Suppressor macrophage (primary cell): ENCODE results near the gene NUDT1.
A peak's percentile ranks its signal among the peaks of the same experiment; 100 is the strongest.

ENCODE experiments used
- DNase-seq, 4 experiments: peaks; one replicate each; pipeline ENCODE4 v3.0.0-alpha.2; 2020 to 2022
- total RNA-seq, 17 experiments: gene quantifications; one replicate each; lab custom pipeline; 2026; ENCODE audit warnings: mixed read lengths in 6 of 17, inconsistent platforms in 3 of 17; lab: John Stamatoyannopoulos, UW

The NUDT1 gene
- total RNA-seq = 6.8 to 28.2 (median 12.8) reads per million in 17 experiments

DNA sequence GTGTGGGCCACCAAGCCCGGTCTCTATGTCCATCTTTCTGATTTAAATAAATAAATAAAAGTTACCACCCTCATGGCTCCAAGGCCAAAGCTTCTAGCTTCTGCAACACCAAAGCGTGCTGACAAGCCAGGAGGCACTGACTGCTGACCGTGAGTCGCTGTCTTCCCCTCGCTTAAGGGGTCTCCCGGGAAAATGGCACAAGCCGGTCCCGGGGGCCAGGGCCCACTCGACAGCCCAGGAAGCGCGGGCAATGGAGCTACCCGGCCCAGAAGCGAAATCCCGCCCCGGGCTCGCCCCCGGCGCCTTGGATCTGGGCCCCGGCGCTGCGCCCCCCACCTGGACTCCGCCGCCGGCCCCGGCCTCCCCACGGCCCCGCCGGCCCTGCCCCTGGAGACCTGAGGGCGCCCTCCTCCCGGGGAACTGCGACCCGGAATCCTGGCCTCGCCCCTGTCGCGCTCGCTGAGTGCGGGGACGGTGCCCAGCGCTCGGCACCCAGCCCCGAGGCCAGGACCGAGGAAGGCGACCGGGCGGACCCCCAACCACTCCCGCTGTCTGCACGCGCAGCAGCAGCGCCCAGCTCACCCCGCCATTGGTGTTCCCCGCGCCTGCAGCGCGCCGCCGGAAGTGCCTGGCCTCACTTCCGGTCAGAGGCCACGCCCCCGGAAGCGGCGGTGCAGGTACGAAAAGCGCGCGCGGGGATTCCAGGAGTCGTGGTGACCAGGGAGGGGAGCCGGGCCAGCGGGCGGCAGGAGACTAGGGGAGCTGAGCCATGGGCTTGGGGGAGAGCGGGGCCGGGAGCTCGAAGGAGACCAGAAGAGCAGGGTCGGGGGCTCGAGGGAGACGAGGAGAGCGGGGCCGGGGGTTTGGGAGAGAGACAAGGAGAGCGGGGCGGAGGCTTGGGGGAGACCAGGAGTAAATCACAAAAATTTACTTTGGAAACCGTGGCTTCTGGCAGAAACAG is at the start of gene NUDT1, which contains the start of gene MRM2:
Gene NUDT1 (plus strand): TSS at position 647 of the 961 bp plus-strand sequence. CDS start 2,349 bp downstream, outside the sequence.
Gene MRM2 (minus strand): TSS at position 626 of the 961 bp plus-strand sequence. CDS start 36 bp downstream, at position 590.
- DNase-seq = peak; percentile 87 to 94 (median 91)

DNA sequence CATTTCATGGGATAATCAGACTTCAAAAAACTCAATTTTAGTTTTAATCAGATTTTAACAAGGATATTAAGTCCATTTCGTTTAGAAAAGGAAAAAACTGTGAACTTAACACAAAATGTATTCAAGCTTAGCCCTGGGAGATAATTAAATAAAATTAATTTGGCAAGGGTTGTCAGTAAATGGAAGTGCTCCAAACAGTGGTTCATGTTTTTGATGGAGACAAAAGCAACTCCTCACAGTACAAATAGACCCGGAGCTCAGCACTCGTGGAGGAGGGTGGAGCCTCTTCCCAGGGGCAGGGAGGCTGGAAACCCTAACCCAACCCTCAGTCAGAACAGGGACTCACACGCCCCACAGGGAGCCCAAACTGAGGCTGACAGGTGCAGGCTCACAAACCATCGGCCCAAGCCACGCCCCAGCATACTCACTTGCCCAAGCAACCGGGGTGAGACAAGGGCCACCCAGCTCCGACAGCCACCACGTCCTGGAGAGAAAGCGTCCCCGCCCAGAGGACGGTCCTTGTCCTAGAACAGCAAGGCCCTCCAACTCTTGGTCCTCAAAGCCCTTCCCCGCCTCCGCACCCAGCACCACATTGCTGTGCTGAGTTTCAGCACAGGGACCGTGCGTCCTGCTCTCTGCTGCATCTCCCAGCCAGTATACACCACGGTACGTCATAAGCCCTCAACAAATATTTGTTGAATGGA is 49.0 kb upstream of the NUDT1 start:
- no peak for DNase-seq

DNA sequence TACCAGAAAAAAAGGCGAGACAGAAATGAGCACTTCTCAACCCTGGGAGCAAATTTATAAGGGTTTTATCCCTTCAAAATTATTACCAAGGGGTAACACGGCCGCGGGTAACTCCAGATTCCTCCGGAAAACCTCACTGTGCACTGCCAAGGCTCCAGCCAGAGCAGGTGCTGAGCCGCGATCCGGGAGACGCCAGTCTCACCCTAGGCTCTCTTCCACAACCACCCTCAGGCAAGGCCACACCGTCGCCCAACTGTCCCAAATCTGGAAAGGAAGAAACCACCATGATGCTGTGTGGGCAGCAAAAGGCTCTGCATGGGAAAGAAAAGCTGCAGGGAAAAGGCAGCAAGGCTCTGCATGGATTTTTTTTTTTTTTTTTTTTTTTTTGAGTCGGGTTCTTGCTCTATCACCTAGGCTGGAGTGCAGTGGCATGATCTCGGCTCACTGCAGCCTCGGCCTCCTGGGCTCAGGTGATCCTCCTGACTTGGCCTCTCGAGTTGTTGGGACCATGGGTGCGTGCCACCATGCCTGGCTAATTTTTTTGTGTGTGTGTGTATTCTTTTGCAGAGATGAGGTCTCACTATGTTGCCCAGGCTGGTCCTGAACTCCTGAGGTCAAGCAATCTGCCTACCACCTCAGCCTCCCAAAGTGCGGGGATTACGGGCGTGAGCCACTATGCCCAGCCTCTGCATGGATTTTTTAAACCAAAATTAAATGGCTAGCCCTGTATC is 48.3 kb upstream of the NUDT1 start:
- no peak for DNase-seq

DNA sequence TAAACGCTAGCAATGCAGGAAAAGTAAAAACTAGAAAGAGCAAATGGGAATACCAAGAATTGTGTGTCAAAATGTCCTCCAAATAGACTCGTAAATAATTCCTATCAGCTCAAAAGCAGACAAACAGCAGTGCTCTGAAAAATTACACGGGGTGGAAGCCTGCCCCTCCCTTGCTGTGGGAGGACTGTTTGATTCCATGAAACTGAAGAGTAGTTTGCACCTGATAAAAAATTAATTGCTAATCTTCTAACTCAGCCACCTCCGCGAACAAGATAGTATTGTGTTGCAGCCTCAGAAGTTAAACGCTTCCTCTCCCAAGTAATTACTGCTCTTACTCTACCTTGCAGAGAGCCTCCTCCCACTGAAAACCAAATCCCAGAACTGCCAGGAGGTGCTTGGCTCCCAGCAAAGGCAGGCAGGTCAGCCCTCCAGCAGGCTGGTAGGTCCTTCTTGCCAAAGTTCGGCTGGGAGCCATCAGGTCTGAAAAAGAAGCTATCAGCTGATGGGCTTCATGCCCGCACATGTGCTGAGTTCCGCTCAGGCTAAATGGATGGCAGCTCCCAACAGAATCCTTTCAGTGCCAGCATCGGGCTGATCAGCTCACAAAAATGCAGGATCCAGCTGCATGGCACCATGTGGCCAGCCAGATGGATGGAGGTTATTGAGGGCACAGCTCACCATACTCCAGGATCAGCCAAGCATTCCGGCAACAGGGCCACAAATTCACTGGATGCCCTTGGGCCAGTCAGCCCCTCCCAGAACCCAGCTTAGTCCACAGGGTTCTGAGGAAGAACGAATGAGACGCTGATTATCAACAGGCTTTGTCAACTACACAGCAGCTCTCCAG is 46.4 kb upstream of the NUDT1 start:
- no peak for DNase-seq

DNA sequence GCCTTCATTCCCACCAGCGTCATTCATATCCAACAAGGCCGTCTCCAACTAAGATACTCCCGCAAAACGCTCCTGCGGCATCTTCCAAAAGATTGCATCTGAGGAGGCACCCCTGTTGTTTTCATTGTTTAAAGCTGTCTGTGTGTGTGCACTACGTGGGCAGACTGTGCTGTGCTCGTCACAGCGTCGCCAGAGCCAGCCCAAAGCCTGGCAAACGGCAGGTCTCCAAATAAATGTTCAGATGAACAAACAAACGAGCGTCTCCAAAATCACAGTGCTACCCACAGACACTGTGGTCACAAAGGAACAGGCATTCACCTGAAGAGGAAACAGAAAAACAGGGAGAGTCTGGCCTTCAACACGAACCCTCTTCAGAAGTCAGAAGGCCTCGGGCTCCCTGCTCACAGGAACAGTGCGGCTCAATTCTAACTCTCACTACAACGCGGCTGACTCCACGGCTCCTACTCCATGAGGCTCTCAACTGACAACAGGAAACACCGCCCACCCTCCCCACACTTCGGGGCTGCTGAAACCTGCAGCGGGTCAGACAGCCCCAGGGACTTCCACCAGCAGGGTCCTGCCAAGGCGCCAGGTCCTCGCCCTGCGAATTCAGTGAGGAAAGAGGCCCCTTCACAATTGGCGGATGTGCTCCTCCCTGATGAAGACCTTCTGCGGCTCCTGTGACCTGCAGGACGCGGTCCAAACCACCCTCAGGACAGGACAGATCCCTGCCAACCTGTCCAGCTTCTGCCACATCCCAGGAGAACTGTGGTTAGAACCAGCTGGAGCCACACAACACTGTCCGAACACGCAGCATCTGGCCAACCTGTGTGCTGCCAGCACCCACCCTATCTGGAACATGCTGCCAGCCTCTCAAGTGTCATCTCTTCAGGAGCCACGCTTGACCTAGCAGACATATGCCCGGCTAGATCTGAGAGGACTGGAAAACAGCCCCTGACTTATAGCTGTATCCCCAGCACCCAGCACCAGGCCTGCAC is 45.3 kb upstream of the NUDT1 start:
- DNase-seq = no peak

DNA sequence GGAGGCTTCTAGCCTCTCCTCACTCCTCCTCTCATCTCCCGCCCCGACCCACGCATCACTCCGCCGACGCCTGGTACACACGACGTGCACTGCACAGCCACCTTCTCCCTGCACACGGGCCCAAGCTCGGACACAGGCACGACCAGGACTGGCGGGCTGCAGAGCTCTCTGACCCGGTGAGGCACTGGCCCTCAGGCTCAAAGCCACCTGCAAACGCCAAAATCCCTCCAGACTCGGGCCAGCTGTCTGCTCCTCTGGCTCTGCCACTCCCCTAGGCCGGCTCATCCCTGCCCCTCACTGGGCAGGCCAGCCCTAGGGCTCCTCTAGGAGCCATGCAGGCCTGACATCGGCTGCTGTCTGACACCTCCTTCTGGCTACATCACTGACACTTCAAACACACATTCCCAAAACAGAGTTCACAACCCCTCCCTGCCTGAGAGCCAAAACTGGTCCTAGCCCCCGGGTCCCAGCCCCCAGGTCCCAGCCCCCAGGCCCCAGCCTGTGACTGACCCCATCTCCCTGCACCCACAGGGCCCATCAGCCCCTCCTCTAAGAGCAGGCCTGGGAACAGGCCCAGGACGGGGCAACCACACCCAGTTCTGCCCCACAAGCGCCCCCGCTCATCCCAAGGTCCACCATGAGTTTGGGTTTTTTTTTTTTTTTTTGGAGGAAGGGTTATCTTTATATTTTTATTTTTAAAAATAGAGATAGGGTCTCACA is 44.4 kb upstream of the NUDT1 start:
- no peak for DNase-seq

DNA sequence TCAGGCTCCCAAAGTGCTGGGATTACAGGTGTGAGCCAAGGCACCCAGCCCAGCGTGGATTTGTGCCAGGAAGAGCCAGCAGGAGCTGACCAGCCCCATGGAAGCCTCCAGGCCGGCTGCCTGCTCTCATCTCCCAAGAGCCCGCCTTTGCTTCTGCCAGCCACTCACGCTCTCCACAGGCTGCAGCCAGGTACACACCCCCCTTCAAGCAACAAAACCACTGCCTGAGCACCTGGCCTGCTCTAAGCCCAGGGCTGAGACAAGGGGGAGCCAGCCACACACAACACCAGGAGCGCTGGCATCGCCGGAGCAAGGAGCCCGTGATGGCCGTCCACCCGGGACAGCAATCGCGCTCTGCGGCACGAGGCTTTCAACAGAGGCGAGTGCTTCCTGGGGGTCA is 43.8 kb upstream of the NUDT1 start:
- DNase-seq = no peak

DNA sequence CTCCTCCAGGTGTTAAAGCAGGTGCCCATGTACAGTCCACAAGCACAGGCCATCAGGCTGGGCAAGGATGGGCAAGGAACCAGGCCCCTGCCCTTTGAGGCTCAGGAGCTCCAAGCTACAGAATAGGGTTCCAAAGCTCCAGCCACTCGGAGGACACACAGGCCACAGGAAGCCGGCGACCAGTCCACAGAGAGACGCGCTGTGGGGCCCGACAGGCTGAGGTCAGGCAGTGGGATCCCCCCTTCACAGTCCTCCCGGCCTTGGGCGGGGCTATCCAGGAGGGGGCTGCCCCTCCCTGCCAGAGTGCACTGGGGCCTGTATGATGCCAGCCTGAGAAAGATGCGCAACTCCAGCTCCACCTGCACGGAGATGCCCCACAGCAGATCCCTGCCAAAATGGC is 43.3 kb upstream of the NUDT1 start:
- DNase-seq = no peak

DNA sequence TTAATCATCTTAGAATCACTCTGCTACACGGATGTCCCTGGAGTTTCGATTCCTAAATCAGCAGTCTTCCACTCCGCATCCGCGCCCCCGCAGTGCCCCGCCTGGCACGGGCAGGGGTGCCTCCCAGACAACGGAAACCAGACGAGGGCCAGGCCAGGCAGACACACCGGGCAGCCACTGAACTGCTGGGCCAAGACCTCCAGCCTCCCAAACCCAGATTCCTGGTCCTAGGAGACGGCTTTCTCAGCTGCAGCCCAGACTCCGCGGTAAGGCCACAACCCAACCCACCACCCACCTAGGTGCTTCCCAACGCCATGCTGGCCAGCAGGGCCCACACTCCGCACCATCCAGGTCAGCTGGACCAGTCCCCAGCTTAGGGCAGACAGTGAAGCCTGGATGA is 42.5 kb upstream of the NUDT1 start:
- no peak for DNase-seq

DNA sequence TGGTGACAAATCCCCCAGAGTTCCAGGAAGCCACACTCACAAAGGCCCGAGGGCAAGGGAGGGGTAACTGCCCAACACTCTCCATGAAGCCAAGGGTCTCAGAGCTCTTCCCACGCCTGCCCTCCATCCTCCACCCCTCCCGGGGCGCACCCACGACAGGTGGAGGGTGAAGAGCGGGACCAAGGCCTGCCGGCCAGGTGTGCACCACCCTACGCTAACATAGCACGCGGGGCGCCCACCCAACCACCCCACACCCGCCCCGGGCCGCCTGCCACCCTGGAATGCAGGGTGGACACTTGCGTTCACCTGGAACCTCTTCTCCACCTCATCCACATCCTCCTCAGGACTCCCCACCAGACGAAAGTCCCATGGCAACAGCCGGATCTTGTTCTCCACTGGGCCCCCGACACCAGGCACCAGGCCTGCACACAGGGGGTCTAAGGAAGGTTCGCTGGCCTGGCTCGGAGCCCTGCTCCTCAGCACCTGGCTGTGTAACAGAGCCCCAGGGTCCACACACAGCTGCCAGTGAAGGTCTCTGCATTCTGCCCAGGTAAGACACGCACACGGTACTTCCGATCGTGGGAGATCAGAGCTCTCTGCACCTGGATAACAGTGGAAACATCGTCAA is 42.0 kb upstream of the NUDT1 start:
- DNase-seq = no peak

DNA sequence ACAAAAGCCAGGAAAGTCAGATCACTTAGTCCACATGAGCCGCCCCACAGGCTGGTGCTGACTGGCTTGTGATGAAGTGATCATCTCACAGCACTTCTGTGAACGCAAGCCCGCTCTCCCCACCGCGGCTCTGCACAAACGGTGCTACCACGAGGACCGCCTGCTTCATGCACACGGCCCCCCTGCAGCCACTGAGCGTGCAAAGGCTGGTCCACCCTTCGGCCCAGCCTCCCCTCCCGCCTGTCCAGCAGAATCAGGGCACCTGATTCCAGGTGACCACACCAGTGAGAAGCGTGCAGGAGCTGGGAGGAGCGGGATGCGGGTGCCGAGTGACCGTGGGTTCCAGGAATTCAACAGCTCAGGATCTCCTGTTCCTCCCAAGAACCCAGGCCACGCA is 41.4 kb upstream of the NUDT1 start:
- DNase-seq = no peak

DNA sequence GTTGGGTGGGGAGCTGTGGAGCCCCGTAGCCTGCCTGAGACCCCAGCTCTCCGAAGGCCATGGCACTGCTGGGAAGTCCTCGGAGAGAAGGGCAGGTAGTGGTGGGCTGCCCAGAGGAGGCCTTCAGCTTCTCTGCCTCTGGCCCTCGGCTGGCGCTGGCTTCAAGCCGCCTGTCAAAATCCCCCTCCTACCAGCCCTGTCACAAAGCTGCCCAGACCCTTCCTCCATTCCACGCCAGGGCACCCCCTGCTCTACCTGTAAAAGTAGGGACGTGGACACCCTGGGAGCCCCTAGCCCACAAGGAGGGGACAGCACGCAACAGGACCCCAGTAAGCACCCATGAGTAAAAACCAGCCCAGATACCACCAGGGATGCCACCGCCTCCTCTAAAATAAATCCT is 40.9 kb upstream of the NUDT1 start:
- no peak for DNase-seq

DNA sequence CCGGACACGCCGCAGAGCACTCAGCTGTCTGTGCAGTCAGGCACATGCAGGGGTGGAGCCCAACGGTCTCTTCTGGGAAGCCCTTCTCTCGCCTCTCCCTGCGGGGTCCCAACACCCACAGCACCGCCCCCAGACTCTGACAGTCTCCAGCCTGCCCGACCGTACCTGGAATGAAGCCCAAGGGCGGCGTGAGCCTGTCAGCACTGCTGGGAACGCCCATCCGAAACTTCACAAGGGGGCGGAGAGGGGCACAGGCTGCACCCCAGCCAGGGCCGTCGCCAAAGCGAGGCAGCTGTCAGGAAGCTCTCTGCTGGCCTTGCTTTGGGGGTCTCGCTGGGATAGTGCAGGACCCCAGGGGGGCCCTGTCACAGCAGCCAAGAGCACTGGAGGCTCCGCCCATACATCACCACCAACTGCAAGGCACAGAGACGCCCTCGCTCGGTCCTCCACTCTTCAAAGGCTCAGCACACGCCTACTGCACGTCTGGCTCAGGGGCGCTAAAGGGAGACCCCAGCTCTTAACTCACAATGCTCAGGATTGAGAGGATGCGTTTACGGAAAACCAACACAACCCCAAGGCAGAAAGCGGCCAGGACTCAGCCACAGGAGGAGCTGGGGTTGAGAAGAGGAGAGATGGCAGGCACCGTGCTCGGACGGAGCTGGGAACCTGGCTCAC is 40.2 kb upstream of the NUDT1 start:
- DNase-seq = no peak

DNA sequence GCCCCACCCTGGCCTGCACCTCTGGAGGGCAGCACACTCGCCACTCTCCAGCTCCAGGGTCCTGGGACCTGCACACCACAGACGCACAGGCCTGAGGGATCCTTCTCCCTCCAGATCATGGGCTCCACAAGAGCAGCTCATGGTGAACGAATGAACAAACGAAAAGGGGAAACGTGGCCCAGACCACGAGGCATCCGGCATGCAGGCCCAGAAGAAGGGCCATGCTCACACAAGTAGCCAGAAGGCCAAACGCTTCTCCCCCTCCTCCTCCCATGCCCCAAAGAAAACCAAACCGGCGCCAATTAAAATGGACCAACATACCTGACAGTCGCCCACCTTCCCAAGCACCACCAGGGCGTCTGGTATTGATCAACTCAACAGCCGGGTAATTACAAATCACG is 39.7 kb upstream of the NUDT1 start:
- peak in 1 of 4 experiments; percentile 4 for DNase-seq

DNA sequence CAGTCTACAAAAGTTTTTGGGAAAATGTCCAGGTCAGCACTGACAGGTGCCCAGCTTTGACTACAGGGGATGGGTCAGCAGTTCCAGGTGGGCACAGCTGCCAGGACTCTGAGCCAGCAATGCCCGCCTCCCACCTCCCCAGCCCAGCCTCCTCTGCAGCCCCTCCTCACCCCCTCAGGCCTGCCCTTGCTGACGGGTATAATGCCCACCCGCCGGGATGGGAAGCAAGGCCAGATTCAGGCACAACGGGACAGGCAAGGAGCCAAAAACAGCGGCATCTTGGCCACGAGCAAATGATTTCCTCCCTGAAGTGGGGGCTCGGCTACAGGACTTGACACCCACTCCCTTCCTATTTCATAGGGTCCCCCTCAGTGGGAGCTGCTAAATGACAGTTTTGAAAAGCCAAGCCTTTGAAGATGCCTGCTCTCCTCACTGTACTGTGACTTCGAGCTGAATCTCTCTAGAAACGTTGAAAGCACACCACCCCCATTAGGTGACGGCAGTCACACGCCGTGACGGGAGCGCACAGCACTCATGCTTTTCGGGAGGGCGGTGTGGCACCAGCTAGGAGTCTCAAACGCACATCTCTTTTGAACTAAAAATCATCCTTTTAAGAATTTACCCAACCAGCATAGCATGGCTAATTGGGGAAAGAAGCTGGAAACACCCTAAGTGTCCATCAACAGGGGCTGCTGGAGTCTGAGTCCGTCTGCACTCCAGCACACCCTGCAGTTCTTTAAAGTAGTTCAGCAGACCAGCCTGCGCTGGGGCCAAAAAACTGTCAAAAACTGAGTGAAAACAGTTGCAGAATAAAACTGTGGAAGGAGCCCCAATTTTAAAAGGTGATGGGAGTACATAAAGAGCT is 38.9 kb upstream of the NUDT1 start:
- DNase-seq = no peak

DNA sequence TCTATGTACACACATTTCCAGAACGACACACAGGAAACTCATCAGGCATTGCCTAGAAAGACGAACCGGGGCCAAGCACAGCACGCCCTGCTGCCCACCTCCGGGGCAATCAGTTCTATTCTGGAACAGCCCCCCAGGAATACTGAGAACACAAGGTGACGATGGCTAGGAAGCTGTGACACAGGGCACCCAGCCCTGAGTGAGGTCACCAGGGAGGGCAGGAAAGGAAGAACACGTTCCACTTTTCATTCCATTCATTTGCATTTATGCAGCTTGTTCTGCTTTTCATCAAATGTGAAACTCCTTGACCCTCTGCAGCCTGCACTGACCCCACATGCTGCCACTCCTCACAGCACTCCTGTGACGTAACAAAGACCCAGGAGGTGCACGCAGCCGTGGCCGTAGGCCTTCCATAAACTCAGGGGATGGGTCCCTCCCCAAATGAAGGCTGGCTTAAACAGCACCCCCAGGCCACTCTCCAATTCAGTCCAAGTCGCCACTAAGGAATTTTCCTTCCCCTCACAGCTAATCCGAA is 38.2 kb upstream of the NUDT1 start:
- DNase-seq = peak; percentile 2 to 44 (median 32)

DNA sequence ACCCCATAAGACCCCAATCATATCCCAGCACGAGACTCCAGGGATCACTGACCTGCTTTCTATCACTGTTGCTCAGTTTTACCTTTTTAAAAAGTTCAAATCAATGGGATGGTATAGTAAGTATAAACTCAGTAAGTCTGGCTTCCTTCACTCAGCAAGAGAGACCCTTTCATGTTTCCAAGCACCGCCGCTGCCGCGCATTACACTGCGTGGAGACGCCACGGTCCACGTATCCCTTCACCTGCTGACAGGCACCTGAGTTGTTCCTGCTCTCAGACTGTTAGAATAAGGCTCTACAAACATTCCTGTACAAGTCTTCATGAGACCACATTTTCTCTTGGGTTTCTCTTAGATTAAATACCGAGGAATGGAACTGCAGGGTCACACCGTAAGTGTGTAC is 37.6 kb upstream of the NUDT1 start:
- no peak for DNase-seq
